ENCODE measurements around the gene ZFP36. TPM values are rescaled to one million over a fixed set of nuclear protein-coding genes. Genes with fewer than 3 reads are reported as not detected.

The ZFP36 gene
- total RNA-seq, 1 donor from 2014 or later = 224 TPM

Small RNA genes lying within 50 kb of the gene (microRNA-seq; reads per million reads assigned to microRNA genes)
- not detected for gene MIR4530 (ENCODE audit: borderline microRNAs expressed)

Other genes with a start within 250 kb of the ZFP36 start
- 0.46 TPM for gene NCCRP1, start 209.9 kb upstream of the ZFP36 start, total RNA-seq
- gene SYCN, start 202.6 kb upstream of the ZFP36 start, total RNA-seq = not detected
- gene IFNL3, start 161.8 kb upstream of the ZFP36 start, total RNA-seq = not detected
- gene IFNL4, start 158.0 kb upstream of the ZFP36 start, total RNA-seq = not detected
- gene IFNL2, start 138.5 kb upstream of the ZFP36 start, total RNA-seq = not detected
- gene IFNL1, start 110.4 kb upstream of the ZFP36 start, total RNA-seq = not detected
- gene LRFN1, start 86.0 kb upstream of the ZFP36 start, total RNA-seq = 2.2 TPM
- 113 TPM for gene GMFG, start 70.8 kb upstream of the ZFP36 start, total RNA-seq
- 81.2 TPM for gene SAMD4B, start 64.4 kb upstream of the ZFP36 start, total RNA-seq
- gene PAF1, start 15.7 kb upstream of the ZFP36 start, total RNA-seq = 33.3 TPM
- 28.8 TPM for gene MED29, start 15.5 kb upstream of the ZFP36 start, total RNA-seq
- 32.4 TPM for gene PLEKHG2, start 5.8 kb downstream of the ZFP36 start, total RNA-seq
- 1,446 TPM for gene RPS16, start 29.1 kb downstream of the ZFP36 start, total RNA-seq
- 98.4 TPM for gene SUPT5H, start 38.7 kb downstream of the ZFP36 start, total RNA-seq
- 43.9 TPM for gene TIMM50, start 74.0 kb downstream of the ZFP36 start, total RNA-seq
- not detected for gene DLL3, start 92.1 kb downstream of the ZFP36 start, total RNA-seq
- gene SELENOV, start 108.3 kb downstream of the ZFP36 start, total RNA-seq = not detected
- 2.4 TPM for gene EID2B, start 126.0 kb downstream of the ZFP36 start, total RNA-seq
- gene EID2, start 133.3 kb downstream of the ZFP36 start, total RNA-seq = 13.5 TPM
- gene LGALS13, start 195.7 kb downstream of the ZFP36 start, total RNA-seq = not detected
- not detected for gene LGALS16, start 249.1 kb downstream of the ZFP36 start, total RNA-seq

Measured in upper lobe of right lung (tissue), 1 donor.